SIG-M5 (cell line): ENCODE results near the gene SIM2.

Experiments used
- DNase-seq: peaks from one replicate; lab custom pipeline; 2025; lab: John Stamatoyannopoulos, UW

SIM2 gene

GRCh38 chr21:36716836-36717235 lies 17.9 kb downstream of the SIM2 start:
- DNase-seq = no peak

GRCh38 chr21:36717976-36718375 lies 19.1 kb downstream of the SIM2 start:
- DNase-seq = no peak

GRCh38 chr21:36718951-36719501 lies 20.1 kb downstream of the SIM2 start:
- no peak for DNase-seq

GRCh38 chr21:36719614-36720013 lies 20.7 kb downstream of the SIM2 start:
- no peak for DNase-seq

GRCh38 chr21:36721817-36722216 lies 22.9 kb downstream of the SIM2 start:
- DNase-seq = no peak

- no peak for DNase-seq
Observed at GRCh38 chr21:36722370-36723368, 23.8 kb downstream of the SIM2 start.

GRCh38 chr21:36723371-36723881 lies 24.5 kb downstream of the SIM2 start:
- DNase-seq = no peak

GRCh38 chr21:36724660-36725059 lies 25.7 kb downstream of the SIM2 start:
- no peak for DNase-seq

GRCh38 chr21:36725793-36726386 lies 27.0 kb downstream of the SIM2 start:
- DNase-seq = no peak

GRCh38 chr21:36727866-36728265 lies 29.0 kb downstream of the SIM2 start:
- DNase-seq = no peak

GRCh38 chr21:36728371-36729111 lies 29.6 kb downstream of the SIM2 start:
- no peak for DNase-seq

GRCh38 chr21:36729310-36729970 lies 30.5 kb downstream of the SIM2 start:
- no peak for DNase-seq

GRCh38 chr21:36730291-36731281 lies 31.7 kb downstream of the SIM2 start:
- no peak for DNase-seq

GRCh38 chr21:36732217-36732616 lies 33.3 kb downstream of the SIM2 start:
- no peak for DNase-seq

GRCh38 chr21:36732761-36733160 lies 33.8 kb downstream of the SIM2 start:
- no peak for DNase-seq

GRCh38 chr21:36733857-36734256 lies 34.9 kb downstream of the SIM2 start:
- DNase-seq = no peak

GRCh38 chr21:36734367-36735200 lies 35.7 kb downstream of the SIM2 start:
- DNase-seq = no peak

GRCh38 chr21:36735201-36735515 lies 36.2 kb downstream of the SIM2 start:
- DNase-seq = no peak

- DNase-seq = no peak
Observed at GRCh38 chr21:36735724-36736320, 36.9 kb downstream of the SIM2 start.
